ENCODE data around the gene MACIR. TPM values are rescaled to one million over a fixed set of nuclear protein-coding genes. Genes with fewer than 3 reads are reported as not detected.

The MACIR gene
- total and polyA plus RNA-seq, 2 of the 13 experiments (the other 11 are each of a cell fraction or from before 2014, with no cell fraction given), result 2.4 to 4.4 TPM

DNA sequence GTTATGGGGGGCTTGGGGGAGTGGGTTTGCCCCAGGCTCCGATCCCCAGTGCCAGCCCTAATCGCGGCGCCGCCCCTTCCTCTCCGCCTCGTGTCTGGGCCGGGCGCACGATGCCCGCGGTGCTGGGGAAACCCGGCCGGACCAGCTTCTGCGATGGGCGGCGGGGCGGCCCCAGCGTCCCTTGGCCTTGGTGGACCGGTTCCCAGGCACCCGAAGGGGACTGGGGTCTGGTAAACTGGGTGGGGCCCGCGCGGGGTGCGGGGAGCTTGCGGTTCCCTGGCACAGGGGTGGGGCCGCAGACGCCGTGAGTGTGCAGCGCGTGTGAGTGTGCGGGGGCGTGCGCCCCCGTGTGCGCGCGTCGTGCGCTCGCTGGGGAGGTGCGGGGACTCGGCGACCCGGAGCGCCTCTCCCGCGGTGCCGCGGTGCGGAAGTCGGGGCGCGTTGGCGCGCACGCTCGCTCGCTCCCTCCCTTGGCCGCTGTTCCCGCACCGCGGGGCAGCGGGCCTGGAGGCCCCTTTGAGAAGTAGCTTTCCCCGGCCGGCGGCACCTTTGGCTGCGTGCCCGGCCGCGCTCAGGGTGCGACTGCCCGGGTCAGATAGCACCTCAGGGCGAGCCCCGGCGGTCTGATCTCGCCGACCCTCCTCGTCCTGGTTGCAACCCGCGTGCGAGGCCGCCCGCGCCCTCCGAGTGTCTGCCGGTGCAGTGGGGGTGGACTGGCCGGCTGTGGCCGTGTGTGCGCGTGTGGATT is 568 bp downstream of the MACIR start (continued):
- 0 out of 2 replicates have a peak, but pooled peaks have one; percentile 38 for TF ChIP-seq ZNF782 (CRISPR knock-in tag; IDR thresholded peaks at IDR 0.05; ENCODE audit: borderline replicate concordance)
- TF ChIP-seq, protein P1, sequence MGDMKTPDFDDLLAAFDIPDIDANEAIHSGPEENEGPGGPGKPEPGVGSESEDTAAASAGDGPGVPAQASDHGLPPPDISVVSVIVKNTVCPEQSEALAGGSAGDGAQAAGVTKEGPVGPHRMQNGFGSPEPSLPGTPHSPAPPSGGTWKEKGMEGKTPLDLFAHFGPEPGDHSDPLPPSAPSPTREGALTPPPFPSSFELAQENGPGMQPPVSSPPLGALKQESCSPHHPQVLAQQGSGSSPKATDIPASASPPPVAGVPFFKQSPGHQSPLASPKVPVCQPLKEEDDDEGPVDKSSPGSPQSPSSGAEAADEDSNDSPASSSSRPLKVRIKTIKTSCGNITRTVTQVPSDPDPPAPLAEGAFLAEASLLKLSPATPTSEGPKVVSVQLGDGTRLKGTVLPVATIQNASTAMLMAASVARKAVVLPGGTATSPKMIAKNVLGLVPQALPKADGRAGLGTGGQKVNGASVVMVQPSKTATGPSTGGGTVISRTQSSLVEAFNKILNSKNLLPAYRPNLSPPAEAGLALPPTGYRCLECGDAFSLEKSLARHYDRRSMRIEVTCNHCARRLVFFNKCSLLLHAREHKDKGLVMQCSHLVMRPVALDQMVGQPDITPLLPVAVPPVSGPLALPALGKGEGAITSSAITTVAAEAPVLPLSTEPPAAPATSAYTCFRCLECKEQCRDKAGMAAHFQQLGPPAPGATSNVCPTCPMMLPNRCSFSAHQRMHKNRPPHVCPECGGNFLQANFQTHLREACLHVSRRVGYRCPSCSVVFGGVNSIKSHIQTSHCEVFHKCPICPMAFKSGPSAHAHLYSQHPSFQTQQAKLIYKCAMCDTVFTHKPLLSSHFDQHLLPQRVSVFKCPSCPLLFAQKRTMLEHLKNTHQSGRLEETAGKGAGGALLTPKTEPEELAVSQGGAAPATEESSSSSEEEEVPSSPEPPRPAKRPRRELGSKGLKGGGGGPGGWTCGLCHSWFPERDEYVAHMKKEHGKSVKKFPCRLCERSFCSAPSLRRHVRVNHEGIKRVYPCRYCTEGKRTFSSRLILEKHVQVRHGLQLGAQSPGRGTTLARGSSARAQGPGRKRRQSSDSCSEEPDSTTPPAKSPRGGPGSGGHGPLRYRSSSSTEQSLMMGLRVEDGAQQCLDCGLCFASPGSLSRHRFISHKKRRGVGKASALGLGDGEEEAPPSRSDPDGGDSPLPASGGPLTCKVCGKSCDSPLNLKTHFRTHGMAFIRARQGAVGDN (CRISPR knock-in tag; IDR thresholded peaks at IDR 0.05), result peak; percentile 82
- TF ChIP-seq ZNF18 (CRISPR knock-in tag; IDR thresholded peaks at IDR 0.05; ENCODE audit: insufficient replicate concordance), result peak; percentile 16
- no peak for TF ChIP-seq CAMTA2 (CRISPR knock-in tag; IDR thresholded peaks at IDR 0.05; ENCODE audit: borderline replicate concordance)
- no peak for TF ChIP-seq ZNF44 (CRISPR knock-in tag; IDR thresholded peaks at IDR 0.05)
- no peak for TF ChIP-seq ZMAT3 (CRISPR knock-in tag; conservative IDR thresholded peaks at IDR 0.05)
- TF ChIP-seq SP1 (IDR thresholded peaks at IDR 0.05), result no peak
- no peak for TF ChIP-seq SP1 (CRISPR knock-in tag; IDR thresholded peaks at IDR 0.05)
- no peak for TF ChIP-seq ADNP (CRISPR knock-in tag; IDR thresholded peaks at IDR 0.05)
- no peak for TF ChIP-seq ZUFSP (CRISPR knock-in tag; IDR thresholded peaks at IDR 0.05; ENCODE audit: borderline replicate concordance)
- no peak for TF ChIP-seq KDM4B (CRISPR knock-in tag; IDR thresholded peaks at IDR 0.05)
- no peak for TF ChIP-seq NR2F1 (CRISPR knock-in tag; IDR thresholded peaks at IDR 0.05)
- TF ChIP-seq TBP (CRISPR knock-in tag; IDR thresholded peaks at IDR 0.05), result no peak
- peak; percentile 80; the same call in 1 of the 2 replicates for TF ChIP-seq ZNF776 (CRISPR knock-in tag; IDR thresholded peaks at IDR 0.05)
- TF ChIP-seq ARID2 (CRISPR knock-in tag; IDR thresholded peaks at IDR 0.05; ENCODE audit: borderline replicate concordance), result 0 out of 2 replicates have a peak, but pooled peaks have one; percentile 19
- TF ChIP-seq, protein P2, sequence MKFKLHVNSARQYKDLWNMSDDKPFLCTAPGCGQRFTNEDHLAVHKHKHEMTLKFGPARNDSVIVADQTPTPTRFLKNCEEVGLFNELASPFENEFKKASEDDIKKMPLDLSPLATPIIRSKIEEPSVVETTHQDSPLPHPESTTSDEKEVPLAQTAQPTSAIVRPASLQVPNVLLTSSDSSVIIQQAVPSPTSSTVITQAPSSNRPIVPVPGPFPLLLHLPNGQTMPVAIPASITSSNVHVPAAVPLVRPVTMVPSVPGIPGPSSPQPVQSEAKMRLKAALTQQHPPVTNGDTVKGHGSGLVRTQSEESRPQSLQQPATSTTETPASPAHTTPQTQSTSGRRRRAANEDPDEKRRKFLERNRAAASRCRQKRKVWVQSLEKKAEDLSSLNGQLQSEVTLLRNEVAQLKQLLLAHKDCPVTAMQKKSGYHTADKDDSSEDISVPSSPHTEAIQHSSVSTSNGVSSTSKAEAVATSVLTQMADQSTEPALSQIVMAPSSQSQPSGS (CRISPR knock-in tag; IDR thresholded peaks at IDR 0.05), result no peak
- TF ChIP-seq HDAC6 (IDR thresholded peaks at IDR 0.05; ENCODE audit: low read depth, low read length), result no peak
- TF ChIP-seq HNRNPK (IDR thresholded peaks at IDR 0.05; ENCODE audit: low read depth, low read length, poor library complexity, severe bottlenecking), result peak; percentile 39
- TF ChIP-seq ZSCAN12 (CRISPR knock-in tag; IDR thresholded peaks at IDR 0.05), result no peak
- no peak for TF ChIP-seq ZEB1 (IDR thresholded peaks at IDR 0.05; ENCODE audit: insufficient replicate concordance, low read depth)
- peak; percentile 36; the same call in 1 of the 2 replicates for TF ChIP-seq ZNF253 (CRISPR knock-in tag; IDR thresholded peaks at IDR 0.05; ENCODE audit: borderline replicate concordance)

All from HepG2 (cell line).